WTC11 (cell line): ENCODE measurements around the gene IRS4.

Source experiments
- CBFB ChIP-seq: sonication (generic); formaldehyde crosslinking; IDR thresholded peaks from 2 replicates; pipeline ENCODE4 v1.8.1; 2022; ENCODE audit warnings: mild to moderate bottlenecking, low read depth, missing genetic modification reagents
- EMX1 ChIP-seq: fragments of 250-450 bp; sonication (Bioruptor Pico); IDR thresholded peaks from 2 replicates; pipeline ENCODE4 v1.8.0; 2021; ENCODE audit warnings: mild to moderate bottlenecking
- ETV6 ChIP-seq: sonication (generic); formaldehyde crosslinking; IDR thresholded peaks from 2 replicates; pipeline ENCODE4 v1.8.1; 2022; ENCODE audit warnings: mild to moderate bottlenecking, missing genetic modification reagents
- KAT7 ChIP-seq: sonication (generic); formaldehyde crosslinking; IDR thresholded peaks from 2 replicates; pipeline ENCODE4 v1.8.1; 2023; ENCODE audit warnings: missing genetic modification reagents, mild to moderate bottlenecking, borderline replicate concordance
- MAX ChIP-seq: sonication (generic); formaldehyde crosslinking; IDR thresholded peaks from 2 replicates; pipeline ENCODE4 v1.8.0; 2022; ENCODE audit warnings: mild to moderate bottlenecking, missing genetic modification reagents
- NFATC4 ChIP-seq: fragments of 250-450 bp; sonication (Bioruptor Pico); IDR thresholded peaks from 2 replicates; pipeline ENCODE4 v1.9.0; 2021; ENCODE audit warnings: mild to moderate bottlenecking
- NFE2L1 ChIP-seq: sonication (generic); formaldehyde crosslinking; IDR thresholded peaks from 2 replicates; pipeline ENCODE4 v1.8.1; 2023; ENCODE audit warnings: missing genetic modification reagents
- SP1 ChIP-seq: sonication (generic); formaldehyde crosslinking; conservative IDR thresholded peaks from 2 replicates; pipeline ENCODE4 v1.8.1; 2022; ENCODE audit warnings: missing genetic modification reagents
- STAT6 ChIP-seq: sonication (generic); formaldehyde crosslinking; conservative IDR thresholded peaks from 2 replicates; pipeline ENCODE4 v1.8.1; 2023; ENCODE audit warnings: mild to moderate bottlenecking, low read depth, missing genetic modification reagents, moderate library complexity
- ZBTB43 ChIP-seq: sonication (generic); formaldehyde crosslinking; IDR thresholded peaks from 2 replicates; pipeline ENCODE4 v1.8.1; 2023; ENCODE audit warnings: mild to moderate bottlenecking, missing genetic modification reagents
- TF ChIP-seq, protein P1 (sequence below): sonication (generic); formaldehyde crosslinking; IDR thresholded peaks from 2 replicates; pipeline ENCODE4 v1.8.1; 2023; ENCODE audit warnings: mild to moderate bottlenecking, missing genetic modification reagents, moderate library complexity
- TF ChIP-seq, protein P2 (sequence below): fragments of 200-600 bp; IDR thresholded peaks from 2 replicates; pipeline ENCODE4 v1.8.0; 2022; ENCODE audit warnings: antibody characterized with exemption
- TF ChIP-seq, protein P3 (sequence below): sonication (generic); formaldehyde crosslinking; conservative IDR thresholded peaks from 2 replicates; pipeline ENCODE4 v1.8.1; 2022; ENCODE audit warnings: mild to moderate bottlenecking, missing genetic modification reagents
- TF ChIP-seq, protein P4 (sequence below): sonication (generic); formaldehyde crosslinking; IDR thresholded peaks from 2 replicates; pipeline ENCODE4 v1.8.1; 2022; ENCODE audit warnings: low read depth, missing genetic modification reagents, borderline replicate concordance

DNA sequence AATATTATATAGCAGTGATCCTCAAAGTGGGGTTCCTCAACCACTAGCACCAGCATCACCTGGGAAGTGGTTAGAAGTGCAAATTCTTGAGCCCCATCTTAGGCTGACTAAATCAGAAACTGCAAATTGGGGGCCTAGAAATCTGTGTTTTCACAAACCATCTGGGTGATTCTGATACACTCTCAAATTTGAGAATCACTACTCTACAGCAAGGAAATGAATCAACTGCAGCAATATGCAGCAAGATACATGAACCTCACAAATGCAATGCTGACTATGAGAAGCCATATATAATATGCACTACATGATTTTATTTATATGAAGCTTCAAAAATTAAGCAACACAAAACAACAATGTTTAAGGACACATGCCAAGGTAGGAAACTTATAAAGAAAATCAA lies 36.2 kb upstream of the IRS4 start:
- TF ChIP-seq, protein P1, sequence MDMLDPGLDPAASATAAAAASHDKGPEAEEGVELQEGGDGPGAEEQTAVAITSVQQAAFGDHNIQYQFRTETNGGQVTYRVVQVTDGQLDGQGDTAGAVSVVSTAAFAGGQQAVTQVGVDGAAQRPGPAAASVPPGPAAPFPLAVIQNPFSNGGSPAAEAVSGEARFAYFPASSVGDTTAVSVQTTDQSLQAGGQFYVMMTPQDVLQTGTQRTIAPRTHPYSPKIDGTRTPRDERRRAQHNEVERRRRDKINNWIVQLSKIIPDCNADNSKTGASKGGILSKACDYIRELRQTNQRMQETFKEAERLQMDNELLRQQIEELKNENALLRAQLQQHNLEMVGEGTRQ, result no peak
- TF ChIP-seq, protein P2, sequence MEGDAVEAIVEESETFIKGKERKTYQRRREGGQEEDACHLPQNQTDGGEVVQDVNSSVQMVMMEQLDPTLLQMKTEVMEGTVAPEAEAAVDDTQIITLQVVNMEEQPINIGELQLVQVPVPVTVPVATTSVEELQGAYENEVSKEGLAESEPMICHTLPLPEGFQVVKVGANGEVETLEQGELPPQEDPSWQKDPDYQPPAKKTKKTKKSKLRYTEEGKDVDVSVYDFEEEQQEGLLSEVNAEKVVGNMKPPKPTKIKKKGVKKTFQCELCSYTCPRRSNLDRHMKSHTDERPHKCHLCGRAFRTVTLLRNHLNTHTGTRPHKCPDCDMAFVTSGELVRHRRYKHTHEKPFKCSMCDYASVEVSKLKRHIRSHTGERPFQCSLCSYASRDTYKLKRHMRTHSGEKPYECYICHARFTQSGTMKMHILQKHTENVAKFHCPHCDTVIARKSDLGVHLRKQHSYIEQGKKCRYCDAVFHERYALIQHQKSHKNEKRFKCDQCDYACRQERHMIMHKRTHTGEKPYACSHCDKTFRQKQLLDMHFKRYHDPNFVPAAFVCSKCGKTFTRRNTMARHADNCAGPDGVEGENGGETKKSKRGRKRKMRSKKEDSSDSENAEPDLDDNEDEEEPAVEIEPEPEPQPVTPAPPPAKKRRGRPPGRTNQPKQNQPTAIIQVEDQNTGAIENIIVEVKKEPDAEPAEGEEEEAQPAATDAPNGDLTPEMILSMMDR, result no peak
- TF ChIP-seq, protein P3, sequence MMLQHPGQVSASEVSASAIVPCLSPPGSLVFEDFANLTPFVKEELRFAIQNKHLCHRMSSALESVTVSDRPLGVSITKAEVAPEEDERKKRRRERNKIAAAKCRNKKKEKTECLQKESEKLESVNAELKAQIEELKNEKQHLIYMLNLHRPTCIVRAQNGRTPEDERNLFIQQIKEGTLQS, result no peak
- TF ChIP-seq KAT7 (CRISPR knock-in tag) (no peak), EMX1 (CRISPR knock-in tag) (no peak), MAX (CRISPR knock-in tag) (no peak), ZBTB43 (CRISPR knock-in tag) (no peak), ETV6 (CRISPR knock-in tag) (no peak), NFE2L1 (CRISPR knock-in tag) (no peak), NFATC4 (CRISPR knock-in tag) (no peak), CBFB (CRISPR knock-in tag) (no peak), STAT6 (CRISPR knock-in tag) (no peak), SP1 (CRISPR knock-in tag) (no peak)
- TF ChIP-seq, protein P4, sequence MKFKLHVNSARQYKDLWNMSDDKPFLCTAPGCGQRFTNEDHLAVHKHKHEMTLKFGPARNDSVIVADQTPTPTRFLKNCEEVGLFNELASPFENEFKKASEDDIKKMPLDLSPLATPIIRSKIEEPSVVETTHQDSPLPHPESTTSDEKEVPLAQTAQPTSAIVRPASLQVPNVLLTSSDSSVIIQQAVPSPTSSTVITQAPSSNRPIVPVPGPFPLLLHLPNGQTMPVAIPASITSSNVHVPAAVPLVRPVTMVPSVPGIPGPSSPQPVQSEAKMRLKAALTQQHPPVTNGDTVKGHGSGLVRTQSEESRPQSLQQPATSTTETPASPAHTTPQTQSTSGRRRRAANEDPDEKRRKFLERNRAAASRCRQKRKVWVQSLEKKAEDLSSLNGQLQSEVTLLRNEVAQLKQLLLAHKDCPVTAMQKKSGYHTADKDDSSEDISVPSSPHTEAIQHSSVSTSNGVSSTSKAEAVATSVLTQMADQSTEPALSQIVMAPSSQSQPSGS (CRISPR knock-in tag), result no peak
